Right cardiac atrium (tissue), 5 donors: ENCODE measurements around the gene GIMAP5. TPM values are rescaled to one million over a fixed set of nuclear protein-coding genes. Genes with fewer than 3 reads are reported as not detected.
"Not testable (repeated sequence)": the region's sequence is repeated elsewhere in the genome, so short reads cannot be mapped to it uniquely, and the experiment has no call there.

Source experiments
- ATAC-seq, 2 donors: fragments of 200-7000 bp; cut with Tn5 transposase; one replicate each; pipeline versions ENCODE4 v1.8.0 to v1.9.1; 2020; ENCODE audit warnings: moderate library complexity in 2 of 2, mild to moderate bottlenecking in 1 of 2
- DNase-seq, 3 donors: peaks; one replicate each; pipeline ENCODE4 v3.0.0-alpha.2; 2020
- H3K27ac ChIP-seq: one replicate; pipeline ENCODE4 v1.5.1; 2013; ENCODE audit warnings: mild to moderate bottlenecking, low read length, control low read depth, moderate library complexity
- H3K27me3 ChIP-seq: one replicate; pipeline ENCODE4 v1.6.1; 2013; ENCODE audit not compliant: control insufficient read depth, insufficient read depth
- H3K4me1 ChIP-seq: one replicate; pipeline ENCODE4 v1.6.1; 2013; ENCODE audit warnings: low read length; ENCODE audit not compliant: control insufficient read depth, insufficient read depth
- H3K4me3 ChIP-seq: one replicate; pipeline ENCODE4 v1.5.1; 2013; ENCODE audit warnings: low read length, control low read depth
- H3K9me3 ChIP-seq: one replicate; pipeline ENCODE4 v1.6.1; 2013; ENCODE audit warnings: low read length; ENCODE audit not compliant: control insufficient read depth
- WGBS: extraction: QIAGEN DNeasy Blood & Tissue Kit; methylation state at CpG from one replicate; pipeline ENCODE4 v1.1.7; 2013; 5-methylcytosine and 5-hydroxymethylcytosine counted together
- intact Hi-C, 4 donors: fragments of 100-400 bp; cut with DNase I; formaldehyde crosslinking; loops; one replicate each; pipeline versions ENCODE4 v1.11.0 to v1.14.0; 2022 to 2023
- polyA plus RNA-seq: library from polyadenylated mRNA; stranded (reverse); fragments of 200-250 nt; gene quantifications from one replicate; pipeline ENCODE4 v1.2.3, GENCODE V29; 2013
- total RNA-seq, 4 donors: library from RNA; stranded (reverse); fragmentation: NEBNext Ultra II Directional; extraction: Animal tissue kit (Norgen Biotek cat#: 25700); gene quantifications; one replicate each; pipeline ENCODE4 v1.2.1, GENCODE V29; 2021
- donor health status: healthy with polysubstance abuse.
- donor health status: DM: no; HTN: yes; CAD: no.
- donor health status: DM: no; HTN: no; CAD: no.
- donor health status: DM: no; HTN: yes; CAD: no; lungs with severe emphysema.
- donor health status: DM: yes; HTN: yes; CAD: no.

The GIMAP5 gene
- total and polyA plus RNA-seq, 5 donors = 9.3 to 24.2 (median 11.8) TPM

DNA sequence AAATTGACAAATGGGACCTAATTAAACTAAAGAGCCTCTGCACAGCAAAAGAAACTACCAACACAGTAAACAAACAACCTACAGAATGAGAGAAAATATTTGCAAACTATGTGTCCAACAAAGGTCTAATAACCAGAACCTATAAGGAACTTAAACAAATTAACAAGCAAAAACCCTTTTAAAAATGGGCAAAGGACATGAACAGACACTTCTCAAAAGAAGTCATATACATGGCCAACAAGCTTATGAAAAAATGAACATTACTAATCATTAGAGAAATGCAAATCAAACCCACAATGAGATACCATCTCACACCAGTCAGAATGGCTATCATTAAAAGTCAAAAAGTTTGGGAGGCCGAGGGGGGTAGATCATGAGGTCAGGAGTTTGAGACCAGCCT lies 36.9 kb downstream of the GIMAP5 start:
- 80% methylated on average over 1 of the region's 1 CpG for WGBS
- DNase-seq, H3K4me3 ChIP-seq, H3K4me1 ChIP-seq, H3K9me3 ChIP-seq, H3K27me3 ChIP-seq, H3K27ac ChIP-seq, ATAC-seq: not testable (repeated sequence)
- intact Hi-C loops = loop anchor here in 3 of 4 donors (10.0 kb wide), 2 partner anchors 211 to 221 kb away; partner anchors contain the start of gene NOS3 (in 1 of the 3)

DNA sequence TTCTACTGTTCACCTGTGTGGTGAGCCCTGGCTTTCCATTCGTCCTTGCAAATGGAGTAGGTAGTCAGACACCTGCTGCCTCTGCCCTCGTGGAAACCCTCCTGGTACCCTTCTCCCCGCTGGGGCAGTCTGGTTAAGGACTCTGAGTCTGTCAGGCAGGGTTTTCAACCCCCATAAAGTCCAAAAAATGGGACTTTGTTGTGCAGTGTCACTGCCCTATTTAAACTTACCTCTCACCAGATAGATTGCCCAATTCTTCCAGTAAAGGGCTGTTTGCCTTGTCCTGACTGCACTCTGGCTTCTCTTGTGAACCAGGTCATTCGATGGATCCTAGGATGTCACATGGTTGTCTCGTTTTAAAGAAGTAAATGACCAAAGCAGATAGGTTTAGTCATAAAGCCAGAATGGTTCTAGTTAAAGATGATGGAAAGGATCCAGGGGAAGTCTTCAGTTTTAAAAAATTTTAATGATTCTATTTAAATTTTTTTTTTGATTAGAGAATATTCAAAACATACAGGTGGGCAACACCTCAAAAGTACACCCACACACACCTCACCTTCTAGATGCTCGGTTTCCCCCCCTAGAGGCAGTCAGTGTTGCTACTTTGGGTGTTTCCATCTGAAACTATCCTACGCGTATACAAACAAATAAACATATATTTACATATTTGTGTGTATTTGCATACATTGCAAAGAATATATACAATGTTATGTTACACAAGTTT lies 41.0 kb downstream of the GIMAP5 start:
- no peaks in the 10 kb centered on the region for H3K4me1 ChIP-seq
- no peak for ATAC-seq
- intact Hi-C loops = loop anchor here (2.0 to 10.0 kb wide), 5 partner anchors 99 to 217 kb away; partner anchors contain the start of gene NOS3 (in 1 of the 4)
- no peaks in the 10 kb centered on the region for H3K9me3 ChIP-seq
- no peaks in the 10 kb centered on the region for H3K27me3 ChIP-seq
- 57% methylated on average over 8 of the region's 8 CpGs for WGBS
- H3K4me3 ChIP-seq = no peak overlapping the region
- DNase-seq = no peak
- no peak overlapping the region for H3K27ac ChIP-seq

DNA sequence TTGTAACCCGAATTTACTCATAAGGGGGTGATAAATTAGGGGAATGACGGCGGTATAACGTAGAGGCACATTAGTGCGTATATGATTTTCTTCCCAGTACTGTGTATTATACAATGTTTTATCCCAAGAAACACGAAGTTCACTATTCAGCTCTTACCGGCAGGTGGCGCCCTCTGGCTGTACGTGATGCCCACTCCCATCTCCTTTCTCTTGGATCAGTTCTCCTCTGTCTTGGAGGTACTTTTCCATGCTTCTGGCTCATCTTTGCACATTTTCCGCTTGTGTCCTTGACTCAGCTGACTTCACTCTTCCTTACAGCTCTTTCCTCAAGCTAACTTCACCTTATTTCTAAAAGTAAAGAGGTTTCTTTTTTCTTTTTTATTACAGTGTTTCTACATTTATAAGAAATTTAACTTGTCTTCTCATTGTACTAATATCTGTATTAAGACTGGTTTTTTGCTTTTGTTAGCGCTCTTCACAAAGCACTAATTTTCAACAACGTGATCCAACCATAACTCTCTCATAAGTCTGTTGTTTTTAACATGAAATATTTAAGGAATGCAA lies 41.6 kb downstream of the GIMAP5 start:
- ATAC-seq (peak; percentile 92 to 93), DNase-seq (peak; percentile 88 to 95 (median 91))
- no peaks in the 10 kb centered on the region for H3K27me3 ChIP-seq
- intact Hi-C loops = loop anchor here (2.0 to 10.0 kb wide), 5 partner anchors 98 to 216 kb away; partner anchors contain the start of gene NOS3 (in 1 of the 4)
- H3K4me3 ChIP-seq = no peak overlapping the region
- H3K27ac ChIP-seq = no peak overlapping the region
- no peaks in the 10 kb centered on the region for H3K9me3 ChIP-seq
- WGBS = 8% methylated on average over 12 of the region's 12 CpGs
- no peaks in the 10 kb centered on the region for H3K4me1 ChIP-seq

DNA sequence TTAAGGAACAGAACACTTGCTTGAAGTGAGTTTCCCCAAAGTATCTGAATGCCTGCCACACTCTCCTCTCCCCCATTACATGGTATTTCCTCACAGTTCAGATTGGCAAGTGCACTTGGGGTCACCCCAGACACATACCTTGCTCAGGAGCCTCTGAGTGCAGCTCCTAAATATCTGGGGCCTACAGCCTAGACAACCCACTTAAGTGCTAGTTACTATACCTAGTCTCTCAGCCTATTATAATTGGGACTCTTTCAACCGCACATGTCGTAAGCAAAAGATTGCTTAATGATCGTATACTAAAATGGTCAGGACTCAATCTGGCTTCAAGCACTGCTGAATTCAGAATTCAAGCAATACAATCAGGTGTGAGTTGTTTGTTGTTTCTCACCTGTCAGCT lies 43.1 kb downstream of the GIMAP5 start:
- H3K4me3 ChIP-seq = no peak overlapping the region
- ATAC-seq = no peak
- H3K27me3 ChIP-seq = no peaks in the 10 kb centered on the region
- H3K27ac ChIP-seq = no peak overlapping the region
- H3K4me1 ChIP-seq = peaks cover 5% of the 10 kb centered on the region
- WGBS = 61% methylated on average over 3 of the region's 3 CpGs
- intact Hi-C loops = loop anchor here in 1 of 4 donors (5.0 kb wide), 1 partner anchor 97 kb away; no protein-coding TSS in a partner anchor
- DNase-seq = no peak
- no peaks in the 10 kb centered on the region for H3K9me3 ChIP-seq

DNA sequence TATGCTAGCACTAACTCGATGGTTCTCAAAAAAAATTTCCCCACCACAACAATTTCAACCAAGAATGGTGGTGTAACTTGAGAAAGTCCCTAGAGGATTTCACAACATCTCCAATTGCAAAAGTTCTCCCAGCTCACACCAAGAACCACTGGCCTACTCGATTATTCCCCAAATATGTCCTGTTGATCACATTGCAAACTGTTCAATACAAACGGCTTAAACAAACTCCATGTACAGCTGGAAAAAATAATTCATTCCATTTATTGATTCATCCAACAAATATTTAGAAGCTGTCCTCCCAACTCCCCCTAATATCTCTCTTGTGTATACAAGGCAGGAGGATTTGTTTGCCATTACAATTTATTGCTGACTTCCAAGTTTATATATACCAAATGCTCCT lies 43.9 kb downstream of the GIMAP5 start:
- WGBS = 42% methylated on average over 3 of the region's 3 CpGs
- H3K27ac ChIP-seq = no peak overlapping the region
- intact Hi-C loops = loop anchor here in 1 of 4 donors (5.0 kb wide), 1 partner anchor 96 kb away; no protein-coding TSS in a partner anchor
- DNase-seq (no peak), ATAC-seq (no peak)
- no peak overlapping the region for H3K4me3 ChIP-seq
- H3K27me3 ChIP-seq = no peaks in the 10 kb centered on the region
- H3K9me3 ChIP-seq = no peaks in the 10 kb centered on the region
- H3K4me1 ChIP-seq = peaks cover 5% of the 10 kb centered on the region

DNA sequence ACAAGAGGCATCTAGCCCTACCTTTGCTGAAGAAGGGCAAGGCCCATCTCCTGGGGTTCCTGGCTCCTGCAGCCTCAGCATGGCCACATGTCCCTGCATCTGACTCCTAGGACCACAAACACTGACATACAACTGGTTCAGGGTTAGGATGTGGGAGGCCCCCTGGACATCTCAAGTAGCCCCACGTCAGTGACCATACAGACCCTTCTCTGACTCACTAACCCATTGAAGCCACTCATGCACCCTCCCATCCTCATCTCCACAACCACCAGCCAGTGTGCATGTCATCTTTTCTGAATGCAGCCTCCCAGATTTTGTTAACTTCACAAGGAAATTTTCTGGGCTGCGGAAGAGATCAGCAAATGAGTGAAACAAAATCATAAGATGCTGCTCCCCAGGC lies 44.7 kb downstream of the GIMAP5 start:
- intact Hi-C loops = loop anchor here in 1 of 4 donors (5.0 kb wide), 1 partner anchor 95 kb away; no protein-coding TSS in a partner anchor
- no peak overlapping the region for H3K4me3 ChIP-seq
- H3K27me3 ChIP-seq = no peaks in the 10 kb centered on the region
- peaks cover 5% of the 10 kb centered on the region for H3K4me1 ChIP-seq
- no peaks in the 10 kb centered on the region for H3K9me3 ChIP-seq
- no peak for ATAC-seq
- no peak overlapping the region for H3K27ac ChIP-seq
- WGBS = 96% methylated on average over 2 of the region's 2 CpGs
- no peak for DNase-seq

DNA sequence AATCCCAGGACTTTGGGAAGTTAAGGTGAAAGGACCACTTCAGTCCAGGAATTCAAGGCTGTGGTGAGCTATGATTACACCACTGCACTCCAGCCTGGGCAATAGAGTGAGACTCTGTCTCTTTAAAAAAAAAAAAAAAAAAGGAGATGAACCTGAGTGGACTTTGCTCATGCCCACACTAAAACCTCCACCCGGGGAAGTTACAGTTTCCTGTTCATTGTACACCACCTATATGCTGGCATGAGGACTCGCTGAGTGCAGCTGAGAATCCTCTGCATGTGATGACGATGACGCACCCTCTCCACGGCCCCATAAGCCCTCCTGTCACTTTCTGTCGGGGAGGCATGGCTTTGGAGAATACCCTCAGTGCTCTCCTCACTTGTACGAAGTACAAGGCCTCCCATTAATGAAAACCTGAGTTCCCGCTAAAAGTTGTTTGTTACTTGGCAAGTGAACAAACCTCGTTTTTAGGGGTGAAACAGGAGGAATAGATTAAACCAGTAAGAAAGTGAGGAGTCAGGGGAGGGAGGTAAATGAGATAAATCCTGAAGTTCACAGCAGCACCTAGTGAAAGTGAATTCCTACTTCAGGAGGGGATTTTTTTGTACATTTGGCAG lies 47.0 kb downstream of the GIMAP5 start:
- no peak overlapping the region for H3K4me3 ChIP-seq
- no peak for DNase-seq
- H3K27ac ChIP-seq = no peak overlapping the region
- H3K9me3 ChIP-seq = no peaks in the 10 kb centered on the region
- 63% methylated on average over 9 of the region's 9 CpGs for WGBS
- peaks cover 16% of the 10 kb centered on the region for H3K4me1 ChIP-seq
- no peaks in the 10 kb centered on the region for H3K27me3 ChIP-seq
- intact Hi-C loops = loop anchor here in 1 of 4 donors (5.0 kb wide), 1 partner anchor 93 kb away; no protein-coding TSS in a partner anchor
- ATAC-seq = no peak

DNA sequence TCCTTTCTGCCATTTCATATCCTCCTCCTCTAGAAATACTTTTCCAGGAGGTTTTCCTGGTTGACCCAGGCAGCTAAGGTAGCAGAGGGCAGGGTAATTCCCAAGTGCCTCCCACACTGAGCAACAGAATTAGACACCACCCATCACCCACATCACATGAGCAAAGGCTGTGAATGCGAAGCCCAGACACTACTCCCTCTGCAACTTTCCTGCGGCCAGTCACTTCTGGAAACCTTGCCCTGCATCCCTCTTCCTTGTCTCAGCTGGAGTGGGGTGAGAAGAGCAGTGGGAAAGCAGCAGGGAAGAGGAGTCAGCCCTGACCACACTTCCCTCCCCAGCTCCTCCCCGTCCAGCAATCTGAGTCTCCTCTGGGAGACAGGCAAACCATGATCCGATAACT lies 47.7 kb downstream of the GIMAP5 start:
- Histone ChIP-seq H3K27ac (no peak overlapping the region), H3K4me1 (peaks cover 16% of the 10 kb centered on the region), H3K27me3 (no peaks in the 10 kb centered on the region), H3K9me3 (no peaks in the 10 kb centered on the region), H3K4me3 (no peak overlapping the region)
- WGBS = 40% methylated on average over 4 of the region's 4 CpGs
- intact Hi-C loops = loop anchor here in 1 of 4 donors (5.0 kb wide), 1 partner anchor 92 kb away; no protein-coding TSS in a partner anchor
- ATAC-seq (peak; percentile 8 to 27), DNase-seq (no peak)

DNA sequence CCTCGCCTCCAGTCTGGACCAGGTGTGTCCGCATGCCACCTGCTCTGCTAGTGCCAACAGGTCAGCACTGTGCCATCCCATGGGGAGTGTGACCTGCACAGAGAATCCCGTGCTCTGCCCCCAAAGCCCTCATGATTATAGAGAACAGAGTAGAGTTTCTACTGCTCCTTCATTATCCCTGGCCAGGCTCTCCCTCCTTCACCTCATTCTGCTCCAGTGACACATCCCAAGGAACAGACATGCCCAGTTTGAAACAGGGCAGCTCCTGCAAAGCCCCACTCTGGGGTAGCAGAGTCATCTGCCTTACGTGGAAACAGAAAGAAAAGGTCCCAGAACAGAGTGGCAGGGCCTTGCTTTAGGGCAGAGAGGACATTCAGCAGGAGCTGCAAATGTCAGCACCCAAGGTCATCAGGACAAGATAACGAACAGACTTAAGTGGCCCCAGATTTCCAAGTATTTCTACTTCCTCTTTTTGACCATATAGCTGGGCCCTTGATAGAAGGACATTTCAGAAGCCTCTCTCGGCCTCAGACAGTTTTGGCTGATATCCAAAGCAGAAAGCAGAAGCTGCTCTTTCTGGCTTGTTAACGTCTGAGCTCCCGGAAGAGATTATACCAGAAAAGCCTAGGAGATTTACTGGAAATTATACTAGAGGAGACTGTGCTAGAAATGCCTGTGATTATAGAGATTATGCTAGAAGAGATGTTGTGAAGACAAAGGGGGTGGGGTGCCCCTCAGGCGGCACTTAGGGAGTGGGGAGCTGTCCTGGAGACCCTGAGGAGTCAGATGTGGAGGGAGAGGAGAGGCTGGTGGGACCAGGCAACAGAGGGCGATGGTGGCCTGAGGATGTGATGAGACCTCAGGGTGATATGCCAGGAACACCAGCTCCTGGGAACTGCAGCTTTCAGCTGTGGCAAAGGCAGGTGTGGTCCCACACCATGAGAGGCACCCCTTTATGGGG lies 50.4 kb downstream of the GIMAP5 start:
- DNase-seq (peak in 2 of 3 donors; percentile 38 to 62), ATAC-seq (peak; percentile 41 to 47)
- Histone ChIP-seq H3K4me3 (no peak overlapping the region), H3K4me1 (peaks cover 21% of the 10 kb centered on the region), H3K27ac (peak overlapping the region; percentile 57), H3K9me3 (no peaks in the 10 kb centered on the region), H3K27me3 (no peaks in the 10 kb centered on the region)
- intact Hi-C loops = no loop called here
- 31% methylated on average over 10 of the region's 10 CpGs for WGBS
